ENCODE measurements around the gene MAN1A1.

- TF ChIP-seq CTCF (IDR thresholded peaks at IDR 0.05) (no peak), POLR2A (IDR thresholded peaks at IDR 0.05) (no peak), EP300 (IDR thresholded peaks at IDR 0.05; ENCODE audit: low read depth) (no peak)
Measured at GRCh38 chr6:119190176-119190575, 159.4 kb downstream of the MAN1A1 start.

All from transverse colon (tissue), 3 donors.